Globus pallidus (tissue), 1 donor: ENCODE measurements around the gene SLC24A2.

Experiments used
- DNase-seq: peaks from one replicate; pipeline ENCODE4 v3.0.0-alpha.2; 2015; ENCODE audit warnings: low spot score

The SLC24A2 gene

GRCh38 chr9:19757745-19758144, 31.1 kb downstream of the SLC24A2 start:
- no peak for DNase-seq

DNA sequence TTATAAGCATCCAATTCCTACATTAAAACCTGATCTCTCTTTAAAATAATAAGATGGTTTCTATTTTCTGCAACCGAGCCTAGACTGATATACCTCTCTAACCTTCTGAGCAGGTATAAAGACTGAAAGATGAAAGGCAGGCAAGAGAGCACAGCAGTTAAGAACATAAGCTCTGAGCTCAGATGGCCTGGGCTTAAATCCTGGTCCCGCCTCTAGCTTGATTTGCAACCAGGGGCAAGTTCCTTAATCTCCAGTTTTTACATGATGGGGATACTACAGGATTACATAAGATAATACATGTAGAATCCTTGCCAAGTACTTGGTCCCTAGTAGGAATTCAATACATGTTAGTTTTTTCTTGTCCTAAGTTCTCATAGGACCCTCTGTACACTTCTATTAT, 33.9 kb downstream of the SLC24A2 start:
- DNase-seq = no peak

- no peak for DNase-seq
Measured at GRCh38 chr9:19748278-19749126, 40.3 kb downstream of the SLC24A2 start.

GRCh38 chr9:19746223-19746622, 42.6 kb downstream of the SLC24A2 start:
- DNase-seq = no peak

- DNase-seq = no peak
Measured at GRCh38 chr9:19741178-19741577, 47.7 kb downstream of the SLC24A2 start.
